HG03520 (cell line): Measurements from ENCODE around the gene RAB22A.
"Not testable (repeated sequence)": the region's sequence is repeated elsewhere in the genome, so short reads cannot be mapped to it uniquely, and the experiment has no call there.

Experiments
- ATAC-seq: cut with Tn5 transposase; IDR thresholded peaks from one replicate; pipeline ENCODE4 v1.9.1; 2021; ENCODE audit warnings: mild to moderate bottlenecking, moderate library complexity; ENCODE audit not compliant: unreplicated experiment

Gene RAB22A

GRCh38 chr20:58407966-58408557 is 98.5 kb downstream of the RAB22A start:
- ATAC-seq = peak; percentile 59

DNA sequence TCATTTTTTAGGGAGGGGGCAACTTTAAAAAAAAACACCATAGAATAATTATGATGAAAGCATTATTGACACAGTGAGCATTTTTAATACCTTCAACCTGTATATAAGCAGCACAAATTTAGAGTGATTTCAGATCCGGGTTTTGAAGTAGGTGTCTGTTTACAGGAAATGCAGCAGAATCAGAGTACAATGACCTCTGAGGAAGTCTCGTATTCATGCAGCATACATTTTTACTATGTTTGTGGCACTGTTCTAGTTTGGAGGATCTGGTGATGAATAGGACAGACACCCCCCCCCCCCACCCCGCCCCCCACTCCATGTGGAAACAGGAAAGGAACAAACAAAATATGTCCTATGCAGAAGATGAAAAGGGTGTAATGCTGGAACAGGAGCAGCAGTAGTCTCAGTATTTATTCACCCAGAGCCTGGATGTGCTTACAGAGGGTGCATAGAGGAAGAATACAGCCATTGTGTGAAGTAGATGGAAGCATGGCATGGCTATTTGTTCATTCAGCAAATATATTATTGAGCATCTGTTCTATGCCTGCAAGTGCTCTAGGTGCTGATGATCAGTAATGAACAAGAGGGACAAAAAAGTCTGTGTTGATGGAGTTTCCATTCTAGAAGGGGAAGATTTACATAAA is 99.2 kb downstream of the RAB22A start:
- no peak for ATAC-seq

GRCh38 chr20:58414216-58414615 is 104.7 kb downstream of the RAB22A start:
- not testable (repeated sequence) for ATAC-seq

DNA sequence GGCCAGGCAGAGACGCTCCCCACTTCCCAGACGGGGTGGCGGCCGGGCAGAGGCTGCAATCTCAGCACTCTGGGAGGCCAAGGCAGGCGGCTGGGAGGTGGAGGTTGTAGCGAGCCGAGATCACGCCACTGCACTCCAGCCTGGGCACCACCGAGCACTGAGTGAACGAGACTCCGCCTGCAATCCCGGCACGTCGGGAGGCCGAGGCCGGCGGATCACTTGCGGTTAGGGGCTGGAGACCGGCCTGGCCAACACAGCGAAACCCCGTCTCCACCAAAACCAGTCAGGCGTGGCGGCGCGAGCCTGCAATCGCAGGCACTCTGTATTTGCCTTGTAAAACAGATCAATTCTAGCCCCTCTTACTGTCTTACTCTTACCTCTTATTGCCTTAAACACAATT is 105.3 kb downstream of the RAB22A start:
- not testable (repeated sequence) for ATAC-seq

DNA sequence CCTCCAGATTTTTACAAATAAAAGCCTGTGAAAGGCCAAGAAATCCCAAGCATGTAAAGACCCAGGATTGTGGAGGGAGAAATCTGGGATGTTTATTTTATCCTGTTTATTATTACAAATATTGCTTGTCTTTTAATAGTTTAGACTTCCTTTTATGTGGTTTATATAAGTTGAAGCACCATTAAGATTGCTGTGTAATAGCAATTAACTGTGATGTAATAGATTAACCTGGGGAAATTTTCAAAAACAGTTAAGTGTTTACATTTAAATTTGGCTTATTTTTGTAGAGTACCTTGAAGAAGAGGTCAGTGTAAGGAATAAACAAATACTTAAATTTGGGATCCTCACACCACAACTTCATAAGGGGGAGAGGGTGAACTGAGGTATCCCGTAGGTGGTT is 106.5 kb downstream of the RAB22A start:
- ATAC-seq = no peak

- ATAC-seq = no peak
Observed at GRCh38 chr20:58416835-58417234, 107.3 kb downstream of the RAB22A start.
